ENCODE data around the gene WWC2.
"Not testable (repeated sequence)": the region's sequence is repeated elsewhere in the genome, so short reads cannot be mapped to it uniquely, and the experiment has no call there.

- TF ChIP-seq CTCF, EP300, POLR2A (IDR thresholded peaks at IDR 0.05): not testable (repeated sequence)
Measured at GRCh38 chr4:183324056-183324455, 225.0 kb downstream of the WWC2 start.
